HepG2 (cell line): ENCODE measurements around the gene ATP10D. TPM values are rescaled to one million over a fixed set of nuclear protein-coding genes. Genes with fewer than 3 reads are reported as not detected.
A peak's percentile ranks its signal among the peaks of the same experiment; 100 is the strongest.

Experiments used
- CENPT ChIP-seq: sonication (generic); formaldehyde crosslinking; IDR thresholded peaks from 2 replicates; pipeline ENCODE4 v1.8.0; 2022; ENCODE audit warnings: low read depth, mild to moderate bottlenecking, moderate library complexity, missing genetic modification reagents
- JUN ChIP-seq: sonication (generic); formaldehyde crosslinking; IDR thresholded peaks from 2 replicates; pipeline ENCODE4 v1.4.0; 2020; ENCODE audit warnings: mild to moderate bottlenecking, missing genetic modification reagents
- PHF8 ChIP-seq: sonication (generic); formaldehyde crosslinking; IDR thresholded peaks from 2 replicates; pipeline ENCODE4 v1.5.0; 2020; ENCODE audit warnings: missing genetic modification reagents
- PRMT3 ChIP-seq: sonication (generic); formaldehyde crosslinking; IDR thresholded peaks from 2 replicates; pipeline ENCODE4 v1.8.1; 2022; ENCODE audit warnings: low read depth, mild to moderate bottlenecking, moderate library complexity, missing genetic modification reagents, borderline replicate concordance
- RFX1 ChIP-seq: fragments of 450-650 bp; IDR thresholded peaks from 2 replicates; pipeline ENCODE4 v1.6.1; 2017
- TFDP1 ChIP-seq: IDR thresholded peaks from 2 replicates; pipeline ENCODE4 v1.6.1; 2016; ENCODE audit warnings: missing compliant biosample characterization, missing genetic modification reagents, borderline replicate concordance
- THAP11 ChIP-seq: IDR thresholded peaks from 2 replicates; pipeline ENCODE4 v1.6.1; 2016; ENCODE audit warnings: missing biosample characterization, missing genetic modification reagents
- ZBTB38 ChIP-seq: sonication (generic); formaldehyde crosslinking; IDR thresholded peaks from 2 replicates; pipeline ENCODE4 v1.5.1; 2020; ENCODE audit warnings: mild to moderate bottlenecking, missing genetic modification reagents
- ZNF501 ChIP-seq: sonication (generic); formaldehyde crosslinking; IDR thresholded peaks from 2 replicates; pipeline ENCODE4 v1.5.1; 2020; ENCODE audit warnings: mild to moderate bottlenecking, moderate library complexity, missing genetic modification reagents
- polyA plus RNA-seq, 8 experiments: library from polyadenylated mRNA; depleted of rRNA in 3 of 8; stranded (reverse) in 7 of 8; unstranded in 1 of 8; fragments of >200 nt; fragmentation: Illumina TruSeq in 4 of 8; extraction: Trizol in 4 of 8; gene quantifications; 2 replicates each; pipeline versions ENCODE4 v1.2.1 to v1.2.3, GENCODE V29; 2011 to 2016; ENCODE audit warnings: low read depth in 4 of 8, missing spikeins in 1 of 8, mixed read lengths in 1 of 8; ENCODE audit not compliant: insufficient read depth in 1 of 8
- total RNA-seq, 5 experiments: library from RNA; depleted of rRNA; stranded (reverse); fragments of >200 nt; fragmentation: Illumina TruSeq; extraction: Trizol; gene quantifications; 2 replicates each; pipeline ENCODE4 v1.2.3, GENCODE V29; 2016; ENCODE audit warnings: low read depth in 1 of 5
- TF ChIP-seq, protein P1 (sequence below), 2 experiments: fragments of 450-650 bp in 1 of 2; sonication (generic) in 1 of 2; formaldehyde crosslinking in 1 of 2; IDR thresholded peaks; 2 replicates each; pipeline versions ENCODE4 v1.6.1 to v1.8.0; 2016 to 2022; ENCODE audit warnings: antibody characterized with exemption in 1 of 2, mild to moderate bottlenecking in 1 of 2, missing genetic modification reagents in 1 of 2
- TF ChIP-seq, protein P2 (sequence below): sonication (generic); formaldehyde crosslinking; IDR thresholded peaks from 2 replicates; pipeline ENCODE4 v1.9.0; 2022; ENCODE audit warnings: missing genetic modification reagents, mild to moderate bottlenecking, borderline replicate concordance
- TF ChIP-seq, protein P3 (sequence below): sonication (generic); formaldehyde crosslinking; IDR thresholded peaks from 2 replicates; pipeline ENCODE4 v1.5.1; 2020; ENCODE audit warnings: mild to moderate bottlenecking, moderate library complexity, missing genetic modification reagents

ATP10D gene
- total and polyA plus RNA-seq, 2 of the 13 experiments (the other 11 are each of a cell fraction or from before 2014, with no cell fraction given), result 2.2 to 9.8 TPM

- TF ChIP-seq, protein P1, sequence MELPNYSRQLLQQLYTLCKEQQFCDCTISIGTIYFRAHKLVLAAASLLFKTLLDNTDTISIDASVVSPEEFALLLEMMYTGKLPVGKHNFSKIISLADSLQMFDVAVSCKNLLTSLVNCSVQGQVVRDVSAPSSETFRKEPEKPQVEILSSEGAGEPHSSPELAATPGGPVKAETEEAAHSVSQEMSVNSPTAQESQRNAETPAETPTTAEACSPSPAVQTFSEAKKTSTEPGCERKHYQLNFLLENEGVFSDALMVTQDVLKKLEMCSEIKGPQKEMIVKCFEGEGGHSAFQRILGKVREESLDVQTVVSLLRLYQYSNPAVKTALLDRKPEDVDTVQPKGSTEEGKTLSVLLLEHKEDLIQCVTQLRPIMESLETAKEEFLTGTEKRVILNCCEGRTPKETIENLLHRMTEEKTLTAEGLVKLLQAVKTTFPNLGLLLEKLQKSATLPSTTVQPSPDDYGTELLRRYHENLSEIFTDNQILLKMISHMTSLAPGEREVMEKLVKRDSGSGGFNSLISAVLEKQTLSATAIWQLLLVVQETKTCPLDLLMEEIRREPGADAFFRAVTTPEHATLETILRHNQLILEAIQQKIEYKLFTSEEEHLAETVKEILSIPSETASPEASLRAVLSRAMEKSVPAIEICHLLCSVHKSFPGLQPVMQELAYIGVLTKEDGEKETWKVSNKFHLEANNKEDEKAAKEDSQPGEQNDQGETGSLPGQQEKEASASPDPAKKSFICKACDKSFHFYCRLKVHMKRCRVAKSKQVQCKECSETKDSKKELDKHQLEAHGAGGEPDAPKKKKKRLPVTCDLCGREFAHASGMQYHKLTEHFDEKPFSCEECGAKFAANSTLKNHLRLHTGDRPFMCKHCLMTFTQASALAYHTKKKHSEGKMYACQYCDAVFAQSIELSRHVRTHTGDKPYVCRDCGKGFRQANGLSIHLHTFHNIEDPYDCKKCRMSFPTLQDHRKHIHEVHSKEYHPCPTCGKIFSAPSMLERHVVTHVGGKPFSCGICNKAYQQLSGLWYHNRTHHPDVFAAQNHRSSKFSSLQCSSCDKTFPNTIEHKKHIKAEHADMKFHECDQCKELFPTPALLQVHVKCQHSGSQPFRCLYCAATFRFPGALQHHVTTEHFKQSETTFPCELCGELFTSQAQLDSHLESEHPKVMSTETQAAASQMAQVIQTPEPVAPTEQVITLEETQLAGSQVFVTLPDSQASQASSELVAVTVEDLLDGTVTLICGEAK (IDR thresholded peaks at IDR 0.05), result no peak
- TF ChIP-seq, protein P1 (CRISPR knock-in tag; IDR thresholded peaks at IDR 0.05), result peak; percentile 50; the same call in 1 of the 2 replicates
- TF ChIP-seq ZNF501, result peak; percentile 62; the same call in 1 of the 2 replicates
- TF ChIP-seq ZBTB38 (CRISPR knock-in tag), result peak; percentile 42; the same call in 1 of the 2 replicates
- no peak for TF ChIP-seq JUN (CRISPR knock-in tag)
- TF ChIP-seq PRMT3, result no peak
- peak; percentile 65; the same call in 1 of the 2 replicates for TF ChIP-seq TFDP1 (CRISPR knock-in tag)
- 0 out of 2 replicates have a peak, but pooled peaks have one; percentile 25 for TF ChIP-seq CENPT (CRISPR knock-in tag)
- TF ChIP-seq PHF8 (CRISPR knock-in tag), result peak; percentile 93
- peak; percentile 85 for TF ChIP-seq RFX1
- peak; percentile 63 for TF ChIP-seq THAP11 (CRISPR knock-in tag)
- TF ChIP-seq, protein P2, sequence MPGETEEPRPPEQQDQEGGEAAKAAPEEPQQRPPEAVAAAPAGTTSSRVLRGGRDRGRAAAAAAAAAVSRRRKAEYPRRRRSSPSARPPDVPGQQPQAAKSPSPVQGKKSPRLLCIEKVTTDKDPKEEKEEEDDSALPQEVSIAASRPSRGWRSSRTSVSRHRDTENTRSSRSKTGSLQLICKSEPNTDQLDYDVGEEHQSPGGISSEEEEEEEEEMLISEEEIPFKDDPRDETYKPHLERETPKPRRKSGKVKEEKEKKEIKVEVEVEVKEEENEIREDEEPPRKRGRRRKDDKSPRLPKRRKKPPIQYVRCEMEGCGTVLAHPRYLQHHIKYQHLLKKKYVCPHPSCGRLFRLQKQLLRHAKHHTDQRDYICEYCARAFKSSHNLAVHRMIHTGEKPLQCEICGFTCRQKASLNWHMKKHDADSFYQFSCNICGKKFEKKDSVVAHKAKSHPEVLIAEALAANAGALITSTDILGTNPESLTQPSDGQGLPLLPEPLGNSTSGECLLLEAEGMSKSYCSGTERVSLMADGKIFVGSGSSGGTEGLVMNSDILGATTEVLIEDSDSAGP (CRISPR knock-in tag), result peak; percentile 91
- TF ChIP-seq, protein P3, sequence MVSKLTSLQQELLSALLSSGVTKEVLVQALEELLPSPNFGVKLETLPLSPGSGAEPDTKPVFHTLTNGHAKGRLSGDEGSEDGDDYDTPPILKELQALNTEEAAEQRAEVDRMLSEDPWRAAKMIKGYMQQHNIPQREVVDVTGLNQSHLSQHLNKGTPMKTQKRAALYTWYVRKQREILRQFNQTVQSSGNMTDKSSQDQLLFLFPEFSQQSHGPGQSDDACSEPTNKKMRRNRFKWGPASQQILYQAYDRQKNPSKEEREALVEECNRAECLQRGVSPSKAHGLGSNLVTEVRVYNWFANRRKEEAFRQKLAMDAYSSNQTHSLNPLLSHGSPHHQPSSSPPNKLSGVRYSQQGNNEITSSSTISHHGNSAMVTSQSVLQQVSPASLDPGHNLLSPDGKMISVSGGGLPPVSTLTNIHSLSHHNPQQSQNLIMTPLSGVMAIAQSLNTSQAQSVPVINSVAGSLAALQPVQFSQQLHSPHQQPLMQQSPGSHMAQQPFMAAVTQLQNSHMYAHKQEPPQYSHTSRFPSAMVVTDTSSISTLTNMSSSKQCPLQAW (CRISPR knock-in tag), result 0 out of 2 replicates have a peak, but pooled peaks have one; percentile 44
These were observed 21.7 kb upstream of the ATP10D start, which contains the start of gene COMMD8 (continued) for GRCh38 chr4:47463235-47463956.
